Ishikawa (cell line): ENCODE results near the gene IGSF3.

Experiments
- CEBPB ChIP-seq: IDR thresholded peaks from 2 replicates; pipeline ENCODE4 v1.6.1; 2012
- CREB1 ChIP-seq: IDR thresholded peaks from 2 replicates; pipeline ENCODE4 v1.6.1; 2012; ENCODE audit warnings: low read depth
- EGR1 ChIP-seq: IDR thresholded peaks from 2 replicates; pipeline ENCODE4 v1.6.1; 2012
- EP300 ChIP-seq: IDR thresholded peaks from 2 replicates; pipeline ENCODE4 v1.6.1; 2012; ENCODE audit warnings: borderline replicate concordance
- FOXM1 ChIP-seq: IDR thresholded peaks from 2 replicates; pipeline ENCODE4 v1.6.1; 2012; ENCODE audit warnings: low read depth, borderline replicate concordance
- MAX ChIP-seq: IDR thresholded peaks from 2 replicates; pipeline ENCODE4 v1.6.1; 2012
- NFIC ChIP-seq: IDR thresholded peaks from 2 replicates; pipeline ENCODE4 v1.6.1; 2012
- RAD21 ChIP-seq: IDR thresholded peaks from 2 replicates; pipeline ENCODE4 v1.6.1; 2012; ENCODE audit warnings: low read depth
- REST ChIP-seq: IDR thresholded peaks from 2 replicates; pipeline ENCODE4 v1.6.1; 2012; ENCODE audit warnings: low read depth, mild to moderate bottlenecking
- TAF1 ChIP-seq: IDR thresholded peaks from 2 replicates; pipeline ENCODE4 v1.6.1; 2012; ENCODE audit warnings: low read depth, mild to moderate bottlenecking
- TCF12 ChIP-seq: IDR thresholded peaks from 2 replicates; pipeline ENCODE4 v1.6.1; 2012; ENCODE audit warnings: low read depth
- TEAD4 ChIP-seq: IDR thresholded peaks from 2 replicates; pipeline ENCODE4 v1.6.1; 2012
- USF1 ChIP-seq: IDR thresholded peaks from 2 replicates; pipeline ENCODE4 v1.6.1; 2012
- YY1 ChIP-seq: IDR thresholded peaks from 2 replicates; pipeline ENCODE4 v1.6.1; 2012; ENCODE audit warnings: low read depth
- ZBTB7A ChIP-seq: IDR thresholded peaks from 2 replicates; pipeline ENCODE4 v1.6.1; 2012; ENCODE audit warnings: low read depth

IGSF3 gene

GRCh38 chr1:116580446-116581322, 86.8 kb downstream of the IGSF3 start:
- TF ChIP-seq TAF1 = no peak
- TF ChIP-seq EP300 = no peak
- no peak for TF ChIP-seq REST
- TF ChIP-seq RAD21 = no peak
- TF ChIP-seq ZBTB7A = no peak
- no peak for TF ChIP-seq CREB1
- TF ChIP-seq NFIC = no peak
- no peak for TF ChIP-seq USF1
- no peak for TF ChIP-seq MAX
- TF ChIP-seq TEAD4 = no peak
- TF ChIP-seq FOXM1 = no peak
- TF ChIP-seq TCF12 = no peak
- no peak for TF ChIP-seq EGR1
- TF ChIP-seq CEBPB = no peak
- no peak for TF ChIP-seq YY1

- TF ChIP-seq TAF1 (no peak), REST (no peak), CEBPB (no peak), NFIC (no peak), TEAD4 (no peak), EP300 (no peak), ZBTB7A (no peak), USF1 (no peak), EGR1 (no peak), MAX (no peak)
These were observed 88.2 kb downstream of the IGSF3 start for GRCh38 chr1:116579259-116579875.

- TF ChIP-seq CREB1 (no peak), YY1 (no peak), TEAD4 (no peak), EP300 (no peak)
These were observed 89.0 kb downstream of the IGSF3 start for GRCh38 chr1:116578581-116578980.

- no peak for TF ChIP-seq REST
- TF ChIP-seq MAX = no peak
- no peak for TF ChIP-seq CREB1
- no peak for TF ChIP-seq CEBPB
- no peak for TF ChIP-seq FOXM1
- TF ChIP-seq EGR1 = no peak
- TF ChIP-seq RAD21 = no peak
- TF ChIP-seq USF1 = no peak
- no peak for TF ChIP-seq YY1
- TF ChIP-seq TEAD4 = no peak
- TF ChIP-seq TCF12 = no peak
- no peak for TF ChIP-seq EP300
- TF ChIP-seq ZBTB7A = no peak
- no peak for TF ChIP-seq TAF1
- TF ChIP-seq NFIC = no peak
These were observed 89.7 kb downstream of the IGSF3 start for GRCh38 chr1:116577759-116578314.
